Hepatocyte (in vitro differentiated cells): ENCODE measurements around the gene RNF19B. TPM values are rescaled to one million over a fixed set of nuclear protein-coding genes. Genes with fewer than 3 reads are reported as not detected.

Experiments used
- DNase-seq: peaks from one replicate; pipeline ENCODE4 v3.0.0-alpha.2; 2016; ENCODE audit warnings: low spot score
- H2AFZ ChIP-seq: fragments of 200-600 bp; sonication (generic); 2 replicates; pipeline ENCODE4 v1.6.0; 2016; ENCODE audit warnings: antibody characterized with exemption, mild to moderate bottlenecking
- H3K27ac ChIP-seq: fragments of 200-600 bp; sonication (generic); 2 replicates; pipeline ENCODE4 v1.5.1; 2016; ENCODE audit warnings: mild to moderate bottlenecking
- H3K27me3 ChIP-seq: fragments of 200-600 bp; sonication (generic); 2 replicates; pipeline ENCODE4 v1.6.1; 2016
- H3K36me3 ChIP-seq: fragments of 200-600 bp; sonication (generic); replicated peaks from 2 replicates; pipeline ENCODE4 v1.5.1; 2016; ENCODE audit warnings: low read depth; ENCODE audit not compliant: insufficient read depth
- H3K4me1 ChIP-seq: fragments of 200-600 bp; sonication (generic); 2 replicates; pipeline ENCODE4 v1.5.1; 2016; ENCODE audit warnings: mild to moderate bottlenecking, moderate library complexity; ENCODE audit not compliant: insufficient read depth
- H3K4me2 ChIP-seq: fragments of 200-600 bp; sonication (generic); 2 replicates; pipeline ENCODE4 v1.6.0; 2016
- H3K4me3 ChIP-seq: fragments of 200-600 bp; sonication (generic); 2 replicates; pipeline ENCODE4 v1.5.1; 2016; ENCODE audit warnings: mild to moderate bottlenecking
- H3K79me2 ChIP-seq: fragments of 200-600 bp; sonication (generic); 2 replicates; pipeline ENCODE4 v1.6.0; 2017; ENCODE audit warnings: mild to moderate bottlenecking
- H3K9me2 ChIP-seq: fragments of 200-600 bp; sonication (generic); replicated peaks from 2 replicates; pipeline ENCODE4 v1.6.0; 2017; ENCODE audit warnings: mild to moderate bottlenecking; ENCODE audit not compliant: insufficient read depth
- H3K9me3 ChIP-seq: fragments of 200-600 bp; sonication (generic); 2 replicates; pipeline ENCODE4 v1.5.1; 2016; ENCODE audit warnings: low read depth, mild to moderate bottlenecking
- H4K20me1 ChIP-seq: fragments of 200-600 bp; sonication (generic); 2 replicates; pipeline ENCODE4 v1.6.0; 2016; ENCODE audit warnings: mild to moderate bottlenecking; ENCODE audit not compliant: insufficient read depth, poor library complexity, severe bottlenecking
- EZH2 ChIP-seq: fragments of 200-600 bp; sonication (generic); IDR thresholded peaks from 2 replicates; pipeline ENCODE4 v1.6.1; 2016; ENCODE audit warnings: antibody characterized with exemption, mild to moderate bottlenecking, borderline replicate concordance
- EZH2phosphoT487 ChIP-seq: fragments of 200-600 bp; sonication (generic); IDR thresholded peaks from one replicate; pipeline ENCODE4 v1.6.1; 2018; ENCODE audit warnings: antibody characterized with exemption, mild to moderate bottlenecking, low read depth, moderate library complexity; ENCODE audit not compliant: unreplicated experiment, severe bottlenecking
- WGBS: methylation state at CpG from one replicate; pipeline ENCODE4 v1.1.6; 2016; ENCODE audit warnings: low lambda C conversion rate; ENCODE audit errors: missing lambda C conversion rate; 5-methylcytosine and 5-hydroxymethylcytosine counted together
- polyA plus RNA-seq: library from polyadenylated mRNA; unstranded; fragments of >200 nt; fragmentation: Nextera tagmentation; extraction: Ambion mirVana; gene quantifications from 2 replicates; pipeline ENCODE4 v1.2.1, GENCODE V29; 2016
- total RNA-seq: library from RNA; depleted of rRNA; stranded (reverse); fragments of >200 nt; gene quantifications from 2 replicates; pipeline ENCODE4 v1.2.3, GENCODE V29; 2014
- TF ChIP-seq, protein P1 (sequence below): fragments of 200-600 bp; sonication (generic); IDR thresholded peaks from 2 replicates; pipeline ENCODE4 v1.5.1; 2016; ENCODE audit warnings: antibody characterized with exemption, mild to moderate bottlenecking; ENCODE audit not compliant: poor library complexity

RNF19B gene
- total and polyA plus RNA-seq, 2 experiments from 2014 or later = 15.5 to 16.1 TPM

DNA sequence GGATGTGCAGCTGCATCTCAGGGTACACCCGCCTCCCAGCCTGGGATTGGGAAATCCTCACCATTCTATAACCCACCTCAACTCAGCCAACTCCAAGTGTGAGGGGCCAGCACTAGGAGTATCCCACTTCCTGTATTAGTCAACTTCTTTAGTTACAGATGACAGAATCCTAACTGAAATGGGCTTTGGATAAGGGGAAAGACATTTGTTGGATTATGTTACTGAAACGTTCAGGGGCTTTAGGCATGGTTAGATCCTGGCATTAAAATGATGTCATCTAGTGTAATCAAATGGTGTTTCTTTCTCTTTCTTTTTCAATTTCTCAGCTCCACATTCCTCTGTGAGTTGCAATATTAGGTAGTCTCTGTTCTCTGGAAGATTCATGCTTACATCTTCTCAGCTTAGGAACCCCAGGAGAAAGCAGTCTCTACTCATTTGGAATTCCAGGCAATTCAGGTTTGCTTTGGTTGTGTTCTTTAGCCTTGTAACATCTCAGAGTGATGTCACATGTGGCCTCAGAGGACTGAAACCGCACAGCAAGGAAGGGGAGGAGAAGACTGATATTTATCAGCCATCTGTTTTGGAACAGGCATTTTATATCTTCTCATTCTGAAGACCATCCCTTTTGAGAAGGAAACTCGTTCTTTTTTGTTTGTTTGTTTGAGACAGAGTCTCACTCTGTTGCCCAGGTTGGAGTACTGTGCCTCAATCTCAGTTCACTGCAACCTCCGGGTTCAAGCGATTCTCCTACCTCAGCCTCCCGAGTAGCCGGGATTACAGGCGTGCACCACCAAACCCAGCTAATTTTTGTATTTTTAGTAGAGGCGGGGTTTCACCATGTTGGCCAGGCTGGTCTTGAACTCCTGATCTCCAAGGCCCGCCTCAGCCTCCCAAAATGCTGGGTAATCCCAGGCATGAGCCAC lies 44.5 kb downstream of the RNF19B start:
- 84% methylated on average over 11 of the region's 11 CpGs for WGBS
- no peaks in the 10 kb centered on the region for H3K27me3 ChIP-seq
- no peaks in the 10 kb centered on the region for H3K9me2 ChIP-seq
- H3K4me2 ChIP-seq = no peak overlapping the region
- no peak overlapping the region for H2AFZ ChIP-seq
- no peaks in the 10 kb centered on the region for H3K79me2 ChIP-seq
- no peaks in the 10 kb centered on the region for H3K9me3 ChIP-seq
- TF ChIP-seq, protein P1, sequence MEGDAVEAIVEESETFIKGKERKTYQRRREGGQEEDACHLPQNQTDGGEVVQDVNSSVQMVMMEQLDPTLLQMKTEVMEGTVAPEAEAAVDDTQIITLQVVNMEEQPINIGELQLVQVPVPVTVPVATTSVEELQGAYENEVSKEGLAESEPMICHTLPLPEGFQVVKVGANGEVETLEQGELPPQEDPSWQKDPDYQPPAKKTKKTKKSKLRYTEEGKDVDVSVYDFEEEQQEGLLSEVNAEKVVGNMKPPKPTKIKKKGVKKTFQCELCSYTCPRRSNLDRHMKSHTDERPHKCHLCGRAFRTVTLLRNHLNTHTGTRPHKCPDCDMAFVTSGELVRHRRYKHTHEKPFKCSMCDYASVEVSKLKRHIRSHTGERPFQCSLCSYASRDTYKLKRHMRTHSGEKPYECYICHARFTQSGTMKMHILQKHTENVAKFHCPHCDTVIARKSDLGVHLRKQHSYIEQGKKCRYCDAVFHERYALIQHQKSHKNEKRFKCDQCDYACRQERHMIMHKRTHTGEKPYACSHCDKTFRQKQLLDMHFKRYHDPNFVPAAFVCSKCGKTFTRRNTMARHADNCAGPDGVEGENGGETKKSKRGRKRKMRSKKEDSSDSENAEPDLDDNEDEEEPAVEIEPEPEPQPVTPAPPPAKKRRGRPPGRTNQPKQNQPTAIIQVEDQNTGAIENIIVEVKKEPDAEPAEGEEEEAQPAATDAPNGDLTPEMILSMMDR = no peak
- no peak for DNase-seq
- no peaks in the 10 kb centered on the region for H3K36me3 ChIP-seq
- H3K4me1 ChIP-seq = peaks cover 8% of the 10 kb centered on the region
- H3K4me3 ChIP-seq = no peak overlapping the region
- no peak overlapping the region for H3K27ac ChIP-seq
- H4K20me1 ChIP-seq = no peaks in the 10 kb centered on the region

- TF ChIP-seq EZH2 = no peak
- TF ChIP-seq EZH2phosphoT487 = no peak
- TF ChIP-seq, protein P1 = no peak
Observed at GRCh38 chr1:32918179-32918578, 46.4 kb downstream of the RNF19B start.

DNA sequence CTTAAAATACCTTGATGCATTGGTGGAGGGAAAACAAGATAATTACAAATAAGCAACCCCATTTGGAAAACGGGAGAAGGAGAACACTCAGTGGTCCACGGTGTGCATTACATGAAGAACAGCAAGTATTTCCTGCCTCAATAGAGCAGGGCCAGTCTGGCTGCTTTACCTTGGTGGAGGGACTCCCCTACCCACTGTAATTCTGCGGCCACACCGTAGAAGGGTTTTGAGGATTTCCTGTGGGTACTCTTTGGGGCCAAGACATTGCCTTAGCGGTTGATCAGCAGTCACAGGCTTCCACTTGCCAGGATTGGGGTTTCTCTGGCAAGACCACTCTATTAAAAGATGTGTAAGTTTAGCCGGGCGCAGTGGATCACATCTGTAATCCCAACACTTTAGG lies 47.1 kb downstream of the RNF19B start:
- Histone ChIP-seq H3K27me3 (no peaks in the 10 kb centered on the region), H3K4me3 (no peak overlapping the region)

More at GRCh38 chr1:32918179-32918578, 46.4 kb downstream of the RNF19B start:
- no peak overlapping the region for H2AFZ ChIP-seq
- H3K79me2 ChIP-seq = no peaks in the 10 kb centered on the region
- no peak overlapping the region for H3K4me2 ChIP-seq
- no peaks in the 10 kb centered on the region for H3K27me3 ChIP-seq
- H3K4me1 ChIP-seq = no peaks in the 10 kb centered on the region
- no peak overlapping the region for H3K4me3 ChIP-seq
- WGBS = 19% methylated on average over 1 of the region's 1 CpG
- no peak for DNase-seq
- no peaks in the 10 kb centered on the region for H3K36me3 ChIP-seq
- no peak overlapping the region for H3K27ac ChIP-seq
- no peaks in the 10 kb centered on the region for H3K9me2 ChIP-seq
- H3K9me3 ChIP-seq = no peaks in the 10 kb centered on the region
- no peaks in the 10 kb centered on the region for H4K20me1 ChIP-seq

More for the DNA sequence above, 47.1 kb downstream of the RNF19B start:
- 91% methylated on average over 7 of the region's 7 CpGs for WGBS
- no peaks in the 10 kb centered on the region for H3K9me3 ChIP-seq
- no peak overlapping the region for H3K4me2 ChIP-seq
- no peaks in the 10 kb centered on the region for H3K79me2 ChIP-seq
- TF ChIP-seq EZH2phosphoT487 (no peak), EZH2 (no peak)
- TF ChIP-seq, protein P1 = no peak
- no peaks in the 10 kb centered on the region for H4K20me1 ChIP-seq
- H3K36me3 ChIP-seq = no peaks in the 10 kb centered on the region
- H3K9me2 ChIP-seq = no peaks in the 10 kb centered on the region
- H2AFZ ChIP-seq = no peak overlapping the region
- H3K27ac ChIP-seq = no peak overlapping the region
- no peak for DNase-seq
- H3K4me1 ChIP-seq = no peaks in the 10 kb centered on the region
